EH (cell line): ENCODE data around the gene CHAF1A.

Experiments used
- DNase-seq: peaks from one replicate; pipeline ENCODE4 v3.0.0-alpha.2; 2015; ENCODE audit warnings: low read depth

The CHAF1A gene

GRCh38 chr19:4456843-4457653 lies 54.6 kb downstream of the CHAF1A start:
- peak; percentile 75 for DNase-seq

DNA sequence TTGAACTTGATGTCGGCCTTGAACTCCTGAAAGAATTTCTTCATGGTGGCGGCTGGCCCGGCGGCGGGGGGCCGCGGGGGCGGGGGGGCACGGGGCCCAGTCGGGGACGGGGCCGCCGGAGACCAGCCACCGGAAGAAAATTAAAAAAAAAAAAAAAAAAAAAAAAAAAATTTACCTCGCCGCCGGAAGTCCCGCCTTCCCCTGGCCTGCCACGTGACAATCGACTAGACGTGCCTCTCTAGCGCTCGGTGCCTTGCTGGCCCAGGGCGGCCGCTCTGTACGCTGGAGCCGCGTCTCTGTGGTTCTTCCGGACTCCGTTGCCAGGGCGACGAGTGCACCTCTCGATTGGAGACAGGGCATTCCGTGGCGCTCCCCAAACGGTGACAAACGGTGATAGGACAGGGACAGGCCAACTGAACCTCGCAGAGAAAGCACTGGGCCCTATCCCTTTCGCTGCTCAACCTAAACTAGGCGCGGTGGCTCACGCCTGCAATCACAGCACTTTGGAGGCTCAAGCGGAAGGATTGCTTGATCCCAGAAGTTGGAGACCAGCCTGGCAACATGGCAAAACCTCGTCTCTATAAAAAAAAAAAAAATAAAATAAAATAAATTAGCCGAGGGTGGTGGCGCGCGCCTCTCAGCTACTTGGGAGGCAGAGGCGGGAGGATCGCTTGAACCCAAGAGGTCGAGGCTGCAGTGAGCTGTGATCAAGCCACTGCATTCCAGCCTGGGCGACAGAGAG lies 55.4 kb downstream of the CHAF1A start, which contains the start of gene UBXN6:
TSS of gene UBXN6 (minus strand) at position 141 of the 742 bp plus-strand sequence. CDS start at position 44, 97 bp downstream.
- DNase-seq = peak; percentile 97

DNA sequence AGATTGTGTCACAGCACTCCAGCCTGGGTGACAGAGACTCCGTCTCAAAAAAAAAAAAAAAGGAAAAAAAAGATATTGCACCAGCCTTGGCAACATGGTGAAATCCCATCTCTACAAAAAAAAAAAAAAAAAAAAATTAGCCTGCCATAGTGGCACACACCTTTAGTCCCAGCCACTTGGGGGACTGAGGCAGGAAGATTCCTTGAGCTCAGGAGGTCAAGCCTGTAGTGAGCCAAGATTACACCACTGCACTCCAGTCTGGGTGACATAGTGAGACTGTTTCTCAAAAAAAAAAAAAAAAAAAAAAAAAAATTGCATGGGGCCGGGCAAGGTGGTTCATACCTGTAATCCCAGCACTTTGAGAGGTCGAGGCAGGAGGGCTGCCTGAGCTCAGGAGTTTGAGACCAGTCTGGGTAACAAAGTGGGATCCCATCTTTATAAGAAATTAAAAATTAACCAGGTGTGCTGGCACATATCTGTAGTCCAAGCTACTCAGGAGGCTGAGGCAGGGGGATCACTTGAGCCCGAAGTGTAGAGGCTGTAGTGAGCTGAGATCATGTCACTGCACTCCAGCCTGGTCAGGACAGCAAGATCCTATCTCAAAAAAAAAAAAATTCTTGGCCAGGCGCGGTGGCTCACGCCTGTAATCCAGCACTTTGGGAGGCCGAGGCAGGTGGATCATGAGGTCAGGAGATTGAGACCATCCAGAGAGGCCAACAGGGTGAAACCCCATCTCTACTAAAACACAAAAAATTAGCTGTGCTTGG lies 62.6 kb downstream of the CHAF1A start:
- DNase-seq = no peak

DNA sequence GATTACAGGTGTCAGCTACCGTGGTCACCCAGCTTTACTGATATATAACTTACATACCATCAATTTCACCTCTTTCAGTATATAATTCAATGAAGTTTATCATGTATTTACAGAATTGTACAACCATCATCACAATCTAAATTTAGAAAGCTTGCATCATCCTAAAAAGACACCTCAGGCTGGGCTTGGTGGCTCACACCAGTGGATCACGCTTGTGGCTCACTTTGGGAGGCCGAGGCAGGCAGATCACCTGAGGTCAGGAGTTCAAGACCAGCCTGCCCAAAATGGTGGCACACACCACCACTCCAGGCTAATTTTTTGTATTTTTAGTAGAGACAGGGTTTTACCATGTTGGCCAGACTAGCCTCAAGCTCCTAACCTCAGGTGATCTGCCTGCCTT lies 65.4 kb downstream of the CHAF1A start:
- DNase-seq = no peak

GRCh38 chr19:4471403-4472173 lies 69.1 kb downstream of the CHAF1A start:
- peak; percentile 100 for DNase-seq

- no peak for DNase-seq
Observed at GRCh38 chr19:4472174-4472974, 69.9 kb downstream of the CHAF1A start, which contains the start of gene HDGFL2. HDGFL2 (plus strand) TSS chr19:4472297; CDS start chr19:4472351, 54 bp downstream.

DNA sequence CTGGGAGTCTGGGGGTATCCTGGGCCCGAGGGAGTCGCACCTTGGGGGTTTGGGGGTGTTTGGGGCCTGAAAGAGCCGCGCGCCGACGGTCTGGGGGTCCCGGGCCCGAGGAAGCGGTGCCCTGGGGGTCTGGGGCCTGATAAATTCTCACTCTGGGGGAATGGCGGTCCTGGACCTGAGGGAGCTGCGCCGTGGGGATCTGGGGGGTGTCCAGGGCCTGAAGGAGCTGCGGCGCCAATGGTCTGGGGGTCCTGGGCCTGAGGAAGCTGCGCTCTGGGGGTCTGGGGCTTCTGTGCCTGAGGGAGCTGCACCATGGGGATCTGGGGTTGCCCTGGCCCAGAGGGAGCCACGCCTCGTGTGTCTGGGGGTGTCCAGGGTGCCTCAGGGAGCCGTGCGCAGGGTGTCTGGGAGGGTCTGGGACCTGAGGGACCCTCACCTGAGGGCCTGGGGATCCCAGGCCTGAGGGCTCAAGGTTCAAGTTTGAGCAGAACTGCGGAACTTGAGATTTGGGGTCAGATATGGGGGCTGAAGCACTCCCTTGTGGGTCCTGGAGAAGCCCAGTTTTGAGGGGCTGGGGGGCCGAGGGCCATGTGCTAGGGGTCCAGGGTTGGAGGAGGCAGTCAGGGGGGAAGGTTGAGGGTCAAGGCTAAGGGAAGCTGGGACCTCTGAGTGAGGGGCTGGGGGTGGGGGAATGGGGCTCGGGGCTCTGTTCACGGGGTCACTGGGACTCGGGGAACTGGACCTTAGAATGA lies 70.7 kb downstream of the CHAF1A start:
- no peak for DNase-seq

DNA sequence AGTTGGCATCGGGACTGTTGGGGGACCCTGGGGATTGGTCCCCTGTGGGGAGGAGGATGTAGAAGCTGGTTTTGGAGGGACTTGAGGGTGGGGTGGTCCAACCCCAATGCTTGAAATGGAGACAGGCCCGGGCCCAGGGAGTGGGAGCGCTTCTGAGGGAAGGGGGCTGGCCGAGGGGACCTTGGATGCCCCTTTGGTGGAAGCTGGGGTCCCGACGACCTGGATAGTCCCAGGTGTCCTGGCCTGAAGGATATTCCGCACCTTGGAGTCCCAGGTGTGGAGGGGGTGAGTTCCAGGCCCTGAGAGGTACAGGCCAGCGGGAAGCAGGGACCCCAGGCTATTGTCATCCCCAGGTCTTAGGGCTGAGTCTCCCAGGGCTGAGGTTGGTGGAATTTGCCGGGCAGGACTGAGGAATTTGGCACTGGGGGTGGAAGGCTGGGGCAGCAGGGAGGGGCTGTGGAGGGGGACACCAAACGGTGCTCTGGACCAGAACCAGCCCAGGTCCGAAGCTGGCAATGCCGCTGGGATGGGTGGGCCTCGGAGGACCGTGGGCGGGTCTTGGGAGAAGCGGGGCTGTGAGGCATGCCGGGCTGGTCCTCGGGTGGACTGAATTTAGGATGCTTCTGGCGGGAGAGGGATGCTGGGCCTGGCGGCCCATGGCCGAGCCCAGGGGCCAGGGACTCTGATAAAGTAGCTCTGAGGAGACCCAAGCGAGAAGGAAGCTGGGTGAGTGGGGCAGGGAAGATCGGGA lies 71.5 kb downstream of the CHAF1A start:
- DNase-seq = peak; percentile 24

- DNase-seq = peak; percentile 80
Observed at GRCh38 chr19:4474514-4475022, 72.1 kb downstream of the CHAF1A start.

DNA sequence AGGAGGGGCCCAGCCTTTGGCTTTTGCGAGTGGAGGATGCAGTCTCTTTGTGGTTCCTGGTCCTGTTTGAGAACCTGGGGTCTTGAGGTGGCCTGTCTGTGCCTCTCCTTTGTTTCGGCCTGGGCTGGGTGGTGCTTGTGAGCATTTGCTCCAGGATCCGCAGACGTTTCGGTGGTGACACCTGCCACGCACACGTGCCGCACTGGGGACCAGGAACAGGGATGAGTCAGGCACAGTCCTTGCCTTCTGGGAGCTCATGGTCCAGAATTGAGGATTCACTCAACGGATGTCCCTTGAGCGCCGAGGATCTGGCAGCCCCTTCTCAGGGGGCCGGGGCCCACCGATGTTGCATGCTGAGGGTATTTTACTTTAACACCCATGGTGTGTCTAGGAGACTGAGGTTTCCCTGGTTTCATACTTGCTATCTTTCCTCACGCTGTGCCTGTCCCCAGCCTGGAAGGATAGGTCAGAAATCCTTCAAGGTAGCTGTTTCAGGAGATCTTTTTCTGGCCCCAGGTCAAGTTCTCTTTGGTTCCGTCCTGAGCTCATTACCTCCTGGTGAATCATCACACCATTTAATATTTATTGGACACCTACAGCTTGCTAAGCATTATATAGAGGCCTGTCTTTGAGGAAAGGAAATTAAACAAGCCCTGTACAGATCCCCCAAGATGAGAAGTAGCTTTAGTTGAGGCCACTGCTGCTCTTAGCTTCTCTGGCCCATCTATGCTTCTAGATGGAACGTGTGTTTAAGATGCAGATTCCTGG lies 74.8 kb downstream of the CHAF1A start:
- DNase-seq = no peak

DNA sequence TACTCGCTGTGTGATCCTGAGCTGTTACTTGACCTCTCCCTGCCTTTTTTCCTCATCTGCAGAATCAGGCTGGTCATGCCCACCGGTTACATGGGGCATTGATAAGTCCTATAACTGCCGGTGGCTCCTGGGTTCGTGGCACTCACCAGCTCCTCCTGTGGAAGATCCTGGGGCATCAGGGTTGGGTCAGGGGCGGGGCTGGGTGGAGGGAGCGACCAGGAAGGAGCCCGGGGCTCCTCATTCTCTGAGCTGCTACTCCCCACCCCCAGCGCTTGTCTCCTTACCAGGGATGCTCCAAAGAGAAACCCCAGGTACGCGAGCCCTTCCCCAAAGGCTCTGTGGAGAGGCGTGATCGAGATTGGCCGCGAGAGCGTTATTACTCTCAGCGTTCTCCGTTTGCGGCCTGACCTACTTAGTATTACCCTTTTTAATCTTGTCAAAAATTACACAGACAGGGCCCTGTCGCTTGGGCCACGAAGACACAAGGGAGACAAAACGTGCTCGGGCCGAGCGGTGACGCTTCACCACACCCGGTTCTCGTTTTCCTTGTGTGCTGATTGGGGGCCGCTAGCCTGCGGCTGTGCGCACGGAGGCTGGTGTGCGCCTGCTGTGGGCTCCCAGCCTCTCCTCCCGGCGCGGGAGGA lies 80.4 kb downstream of the CHAF1A start:
- DNase-seq = no peak

DNA sequence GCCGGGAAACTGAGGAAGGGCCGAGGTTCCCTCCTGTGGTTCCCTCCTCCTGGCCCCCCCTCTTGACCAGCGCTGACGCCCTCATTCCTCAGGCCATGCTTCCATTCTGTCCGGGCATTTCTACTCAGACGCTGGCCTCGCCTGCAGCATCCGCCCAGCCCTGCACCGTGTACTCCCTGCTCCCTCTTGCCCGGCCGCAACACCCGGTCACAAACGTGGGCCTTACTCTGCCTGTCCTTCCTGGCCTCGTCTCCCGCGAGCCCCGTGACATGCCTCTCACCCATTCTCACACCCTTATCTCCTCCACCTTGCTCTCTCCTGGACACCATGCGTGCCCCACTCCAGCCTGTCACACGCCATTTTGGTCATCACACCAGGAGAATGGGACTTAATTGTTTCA lies 80.9 kb downstream of the CHAF1A start:
- no peak for DNase-seq

GRCh38 chr19:4487572-4487971 lies 85.1 kb downstream of the CHAF1A start:
- DNase-seq = no peak

DNA sequence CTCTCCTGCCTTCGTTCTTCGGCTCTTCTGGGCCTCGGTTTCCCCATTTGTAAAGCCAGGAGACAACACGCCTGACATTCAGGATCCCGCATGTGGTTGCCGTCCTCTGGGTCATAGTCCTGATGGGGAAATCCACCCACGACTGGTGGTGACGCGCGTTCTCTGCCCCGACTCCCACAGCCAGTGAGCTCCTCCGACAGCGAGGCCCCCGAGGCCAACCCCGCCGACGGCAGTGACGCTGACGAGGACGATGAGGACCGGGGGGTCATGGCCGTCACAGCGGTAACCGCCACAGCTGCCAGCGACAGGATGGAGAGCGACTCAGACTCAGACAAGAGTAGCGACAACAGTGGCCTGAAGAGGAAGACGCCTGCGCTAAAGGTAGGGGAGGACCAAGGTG lies 86.1 kb downstream of the CHAF1A start:
- DNase-seq = no peak

DNA sequence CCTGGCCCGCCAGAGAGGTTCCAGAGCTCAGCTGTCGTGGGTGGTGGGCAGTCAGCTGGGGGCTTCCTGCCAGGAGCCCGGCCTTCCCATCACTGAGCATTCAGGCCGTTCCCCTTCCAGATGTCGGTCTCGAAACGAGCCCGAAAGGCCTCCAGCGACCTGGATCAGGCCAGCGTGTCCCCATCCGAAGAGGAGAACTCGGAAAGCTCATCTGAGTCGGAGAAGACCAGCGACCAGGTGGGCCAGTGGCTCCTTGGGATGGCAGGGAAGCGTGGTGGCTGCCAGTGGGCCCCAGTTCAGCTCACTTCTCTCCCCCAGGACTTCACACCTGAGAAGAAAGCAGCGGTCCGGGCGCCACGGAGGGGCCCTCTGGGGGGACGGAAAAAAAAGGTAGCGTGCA lies 89.0 kb downstream of the CHAF1A start:
- no peak for DNase-seq

- no peak for DNase-seq
Observed at GRCh38 chr19:4492337-4493103, 90.1 kb downstream of the CHAF1A start.
